ENCODE data around the gene STAT2.

- TF ChIP-seq CTCF (optimal IDR thresholded peaks at IDR 0.05 in 1 of 3, IDR thresholded peaks at IDR 0.05 in 1 of 3, conservative IDR thresholded peaks at IDR 0.05 in 1 of 3; ENCODE audit: extremely low read depth in 1 of 3, insufficient read depth in 2 of 3, low read length in 3 of 3), result no peak
- no peak for TF ChIP-seq EZH2 (IDR thresholded peaks at IDR 0.05; ENCODE audit: low read length)
Observed at GRCh38 chr12:56334490-56334793, 25.5 kb downstream of the STAT2 start.

Measured in keratinocyte (primary cell).